Mesodermal cell (in vitro differentiated cells): ENCODE results near the gene NAGA.

Experiments used
- H3K27ac ChIP-seq: 2 replicates; pipeline ENCODE4 v1.7.0; 2013; ENCODE audit warnings: mild to moderate bottlenecking, low read depth, low read length, moderate library complexity; ENCODE audit not compliant: severe bottlenecking
- H3K36me3 ChIP-seq: 2 replicates; pipeline ENCODE4 v1.7.1; 2013; ENCODE audit warnings: mild to moderate bottlenecking, low read length, moderate library complexity; ENCODE audit not compliant: control insufficient read depth, insufficient read depth
- H3K4me1 ChIP-seq: one replicate; pipeline ENCODE4 v1.7.1; 2013; ENCODE audit warnings: mild to moderate bottlenecking, low read length; ENCODE audit not compliant: insufficient read depth, control insufficient read depth, poor library complexity, severe bottlenecking
- H3K4me3 ChIP-seq: 2 replicates; pipeline ENCODE4 v1.7.0; 2013; ENCODE audit warnings: low read length, control low read depth, mild to moderate bottlenecking; ENCODE audit not compliant: insufficient read depth, poor library complexity, severe bottlenecking; ENCODE audit errors: extremely low read depth
- H3K9me3 ChIP-seq: 2 replicates; pipeline ENCODE4 v1.7.1; 2013; ENCODE audit warnings: mild to moderate bottlenecking, low read length, moderate library complexity; ENCODE audit not compliant: control insufficient read depth
- WGBS, 2 experiments: methylation state at CpG; one replicate each; pipeline ENCODE4 v1.1.5; 2013; ENCODE audit warnings: missing lambda C conversion rate in 2 of 2; ENCODE audit not compliant: insufficient coverage in 2 of 2; 5-methylcytosine and 5-hydroxymethylcytosine counted together

Gene NAGA

DNA sequence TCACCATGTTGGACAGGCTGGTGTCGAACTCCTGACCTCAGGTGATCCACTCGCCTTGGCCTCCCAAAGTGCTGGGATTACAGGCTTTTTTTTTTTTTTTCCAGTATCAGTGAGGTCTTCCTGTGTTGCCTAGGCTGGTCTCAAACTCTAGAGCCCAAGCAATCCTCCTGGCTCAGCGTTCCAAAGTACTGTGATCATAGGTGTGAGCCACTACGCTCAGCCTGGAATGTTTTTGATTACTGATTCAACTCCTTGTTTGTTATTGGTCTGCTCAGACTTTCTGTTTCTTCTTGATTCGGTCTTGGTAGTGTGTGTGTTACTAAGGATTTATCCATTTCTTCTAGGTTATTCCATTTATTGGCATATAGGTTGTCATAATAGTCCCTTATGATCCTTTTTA lies 31.3 kb downstream of the NAGA start:
- 75 to 90% methylated on average over 2 of the region's 5 CpGs for WGBS, 2 experiments

GRCh38 chr22:42035256-42035655 lies 35.4 kb downstream of the NAGA start:
- Histone ChIP-seq H3K4me3 (no peak overlapping the region), H3K4me1 (peaks cover 6% of the 10 kb centered on the region), H3K27ac (no peak overlapping the region), H3K9me3 (peaks cover 10% of the 10 kb centered on the region), H3K36me3 (no peaks in the 10 kb centered on the region)
- 74 to 93% methylated on average over 7 of the region's 8 CpGs for WGBS, 2 experiments

More for the DNA sequence above, 31.3 kb downstream of the NAGA start:
- H3K4me1 ChIP-seq, result no peaks in the 10 kb centered on the region
- peaks cover 12% of the 10 kb centered on the region for H3K9me3 ChIP-seq
- no peak overlapping the region for H3K27ac ChIP-seq
- H3K4me3 ChIP-seq, result no peak overlapping the region
- no peaks in the 10 kb centered on the region for H3K36me3 ChIP-seq

DNA sequence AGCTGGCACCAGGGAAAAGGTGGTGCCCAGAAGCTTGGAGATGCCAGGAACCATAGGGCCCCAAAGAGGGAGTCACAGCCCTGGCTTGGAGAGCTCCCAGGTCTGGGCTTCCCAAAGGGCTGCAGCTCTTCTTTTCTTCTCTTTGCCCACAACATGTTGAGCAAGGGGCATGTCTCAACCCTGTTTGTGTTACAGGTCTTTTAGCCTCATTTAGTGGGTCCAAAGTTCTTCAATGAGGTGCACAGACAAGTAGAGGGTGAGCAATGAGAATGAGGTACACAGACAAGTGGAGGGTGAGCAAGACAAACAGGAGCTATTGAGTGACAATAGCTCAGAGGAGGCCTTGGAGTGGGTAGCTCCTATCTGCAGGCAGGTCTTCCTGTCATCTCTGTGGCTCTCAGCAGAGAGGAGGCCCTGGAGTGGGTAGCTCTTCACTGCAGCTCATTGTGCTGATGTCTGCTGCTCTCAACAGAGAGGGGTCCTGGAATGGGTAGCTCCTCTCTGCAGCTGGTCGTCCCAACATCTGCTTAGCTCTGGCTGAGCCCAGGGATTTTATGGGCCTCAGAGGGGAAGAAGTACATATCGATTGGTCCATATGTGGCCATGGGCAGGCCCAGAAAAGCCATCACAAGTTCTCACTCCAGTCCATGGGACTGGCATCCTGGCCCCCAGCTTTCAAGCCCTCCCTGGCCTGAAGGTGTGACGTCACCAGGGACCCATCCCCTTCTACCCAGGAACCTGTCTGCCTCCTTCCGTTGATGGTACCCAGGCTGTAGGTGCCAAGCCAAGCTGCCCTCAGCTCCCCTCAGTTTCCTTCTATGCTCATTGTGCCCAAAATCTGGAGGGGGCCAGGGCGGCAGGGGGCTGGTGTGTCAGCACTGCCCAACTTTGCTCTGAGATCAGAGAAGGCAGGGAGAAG lies 37.1 kb downstream of the NAGA start:
- Histone ChIP-seq H3K4me3 (no peak overlapping the region), H3K27ac (no peak overlapping the region), H3K9me3 (peaks cover 10% of the 10 kb centered on the region), H3K4me1 (peaks cover 6% of the 10 kb centered on the region), H3K36me3 (no peaks in the 10 kb centered on the region)
- 88 to 96% methylated on average over 4 to 5 of the region's 5 CpGs for WGBS, 2 experiments

- H3K4me3 ChIP-seq, result no peak overlapping the region
- peaks cover 4% of the 10 kb centered on the region for H3K4me1 ChIP-seq
- H3K27ac ChIP-seq, result no peak overlapping the region
- no peaks in the 10 kb centered on the region for H3K9me3 ChIP-seq
- WGBS, 2 experiments, result 90 to 93% methylated on average over 9 of the region's 10 CpGs
- H3K36me3 ChIP-seq, result no peaks in the 10 kb centered on the region
Observed at GRCh38 chr22:42026705-42027104, 43.9 kb downstream of the NAGA start.

- no peaks in the 10 kb centered on the region for H3K36me3 ChIP-seq
- H3K9me3 ChIP-seq, result no peaks in the 10 kb centered on the region
- no peak overlapping the region for H3K4me3 ChIP-seq
- H3K27ac ChIP-seq, result no peak overlapping the region
- WGBS, 2 experiments, result 80 to 91% methylated on average over 1 of the region's 1 CpG
- no peaks in the 10 kb centered on the region for H3K4me1 ChIP-seq
Observed at GRCh38 chr22:42025421-42025820, 45.2 kb downstream of the NAGA start.

GRCh38 chr22:42022162-42022847 lies 48.3 kb downstream of the NAGA start:
- no peak overlapping the region for H3K27ac ChIP-seq

DNA sequence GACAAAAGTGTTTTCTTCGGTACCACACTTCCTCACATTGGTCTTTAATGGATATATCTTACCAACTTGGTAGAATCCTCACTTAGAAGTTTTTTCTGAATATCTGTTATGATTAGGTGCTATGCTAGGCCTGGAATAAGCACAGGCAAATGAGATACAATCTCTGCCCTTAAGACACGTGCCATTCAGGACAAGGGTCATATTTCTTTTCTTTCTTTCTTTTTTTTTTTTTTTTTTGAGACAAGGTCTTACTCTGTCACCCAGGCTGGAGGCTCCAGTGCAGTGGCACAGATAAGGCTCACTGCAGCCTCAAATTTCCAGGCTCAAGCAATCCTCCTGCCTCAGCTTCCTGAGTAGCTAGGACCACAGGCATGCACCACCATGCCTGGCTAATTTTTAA lies 49.0 kb downstream of the NAGA start:
- H3K36me3 ChIP-seq, result no peaks in the 10 kb centered on the region
- no peaks in the 10 kb centered on the region for H3K4me1 ChIP-seq
- 100% methylated on average over 1 of the region's 2 CpGs; no CpG with 5 or more reads in 1 of the 2 experiments for WGBS, 2 experiments
- no peak overlapping the region for H3K27ac ChIP-seq
- no peak overlapping the region for H3K4me3 ChIP-seq
- H3K9me3 ChIP-seq, result no peaks in the 10 kb centered on the region

More at GRCh38 chr22:42022162-42022847, 48.3 kb downstream of the NAGA start:
- Histone ChIP-seq H3K9me3 (no peaks in the 10 kb centered on the region), H3K4me1 (no peaks in the 10 kb centered on the region), H3K36me3 (no peaks in the 10 kb centered on the region), H3K4me3 (no peak overlapping the region)
- 86 to 88% methylated on average over 1 of the region's 2 CpGs for WGBS, 2 experiments

DNA sequence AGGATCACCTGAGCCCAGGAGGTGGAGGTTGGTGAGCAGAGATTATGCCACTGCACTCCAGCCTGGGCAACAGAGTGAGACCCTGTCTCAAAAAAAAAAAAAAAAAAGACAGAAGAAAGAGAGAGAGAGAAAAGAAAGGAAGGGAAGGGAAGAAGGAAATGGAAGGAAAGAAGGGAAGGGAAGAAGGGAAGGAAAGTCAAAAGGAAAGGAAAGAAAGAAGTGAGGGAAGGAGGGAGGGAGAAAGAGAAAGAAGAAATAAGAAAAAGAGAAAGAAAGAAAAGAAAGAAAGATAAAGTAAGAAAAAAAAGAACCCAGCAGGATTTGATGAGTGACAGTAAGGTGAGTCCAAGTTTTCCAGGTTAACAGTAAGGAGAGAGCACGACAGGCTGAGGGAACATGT lies 52.4 kb downstream of the NAGA start:
- no peak overlapping the region for H3K27ac ChIP-seq
- H3K4me3 ChIP-seq, result no peak overlapping the region
- no peaks in the 10 kb centered on the region for H3K4me1 ChIP-seq
- H3K9me3 ChIP-seq, result no peaks in the 10 kb centered on the region
- 80% methylated on average over 1 of the region's 1 CpG; no CpG with 5 or more reads in 1 of the 2 experiments for WGBS, 2 experiments
- no peaks in the 10 kb centered on the region for H3K36me3 ChIP-seq

DNA sequence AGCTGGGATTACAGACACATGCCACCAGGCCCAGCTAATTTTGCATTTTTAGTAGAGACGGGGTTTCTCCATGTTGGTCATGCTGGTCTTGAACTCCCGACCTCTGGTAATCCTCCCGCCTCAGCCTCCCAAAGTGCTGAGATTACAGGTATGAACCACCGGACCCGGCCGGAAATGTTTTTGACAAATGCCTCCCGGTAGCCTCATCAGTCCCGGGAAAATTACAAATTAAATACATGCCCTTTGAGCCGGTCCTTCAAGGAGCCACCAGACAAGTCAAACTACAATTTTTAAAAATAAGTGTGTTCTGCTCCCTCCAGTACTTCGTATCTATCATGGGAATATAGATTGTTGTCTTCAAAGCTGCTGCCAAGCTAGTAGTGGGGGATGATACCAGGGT lies 54.5 kb downstream of the NAGA start:
- WGBS, 2 experiments, result 76 to 83% methylated on average over 6 to 8 of the region's 10 CpGs
- no peaks in the 10 kb centered on the region for H3K4me1 ChIP-seq
- no peaks in the 10 kb centered on the region for H3K36me3 ChIP-seq
- no peaks in the 10 kb centered on the region for H3K9me3 ChIP-seq
- H3K4me3 ChIP-seq, result no peak overlapping the region
- H3K27ac ChIP-seq, result no peak overlapping the region

DNA sequence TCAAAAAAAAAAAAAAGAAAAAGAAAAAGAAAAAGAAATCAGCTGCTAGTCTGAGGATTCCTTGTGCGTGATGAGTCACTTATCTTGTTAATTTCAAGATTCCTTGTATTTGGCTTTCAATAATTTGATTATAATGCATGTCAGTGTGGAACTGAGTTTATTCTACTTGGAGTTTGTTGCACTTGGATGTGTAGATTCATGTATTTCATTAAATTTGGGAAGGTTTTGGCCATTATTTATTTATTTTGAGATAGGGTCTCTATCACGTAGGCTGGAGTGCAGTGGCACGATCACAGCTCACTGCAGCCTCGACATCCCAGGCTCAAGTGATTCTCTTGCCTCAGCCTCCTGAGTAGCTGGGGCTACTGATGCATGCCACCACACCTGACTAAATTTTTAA lies 57.2 kb downstream of the NAGA start:
- Histone ChIP-seq H3K36me3 (no peaks in the 10 kb centered on the region), H3K4me3 (no peak overlapping the region), H3K9me3 (peaks cover 17% of the 10 kb centered on the region), H3K4me1 (no peaks in the 10 kb centered on the region), H3K27ac (no peak overlapping the region)
- 77 to 81% methylated on average over 3 to 4 of the region's 4 CpGs for WGBS, 2 experiments

DNA sequence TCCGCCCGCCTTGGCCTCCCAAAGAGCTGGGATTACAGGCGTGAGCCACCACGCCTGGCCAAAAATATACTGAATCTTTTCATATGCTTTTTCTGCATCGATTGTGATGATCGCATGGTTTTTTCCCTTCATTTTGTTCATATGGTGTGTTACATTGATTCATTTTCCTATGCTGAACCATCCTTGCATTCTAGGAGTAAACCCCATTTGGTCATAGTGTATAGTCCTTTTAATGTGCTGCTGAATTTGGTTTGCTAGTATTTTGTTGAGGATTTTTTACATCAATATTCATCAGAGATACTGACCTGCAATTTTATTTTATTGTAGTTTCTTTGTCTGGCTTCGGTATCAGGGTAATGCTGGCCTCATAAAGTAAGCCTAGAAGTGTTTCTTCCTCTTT lies 59.8 kb downstream of the NAGA start:
- no peaks in the 10 kb centered on the region for H3K4me1 ChIP-seq
- H3K9me3 ChIP-seq, result peaks cover 17% of the 10 kb centered on the region
- WGBS, 2 experiments, result no CpG with 5 or more reads among the region's 7 CpGs
- no peak overlapping the region for H3K27ac ChIP-seq
- H3K36me3 ChIP-seq, result no peaks in the 10 kb centered on the region
- H3K4me3 ChIP-seq, result no peak overlapping the region
